ENCODE results near the gene PDIA2. TPM values are rescaled to one million over a fixed set of nuclear protein-coding genes. Genes with fewer than 3 reads are reported as not detected.
"Not testable (repeated sequence)": the region's sequence is repeated elsewhere in the genome, so short reads cannot be mapped to it uniquely, and the experiment has no call there.

Gene PDIA2
- total RNA-seq, 1 donor from 2014 or later = not detected

GRCh38 chr16:266258-267164, 16.5 kb upstream of the PDIA2 start:
- Mint-ChIP-seq H3K27me3 (no peaks in the 10 kb centered on the region), H3K27ac (no peak overlapping the region), H3K9me3 (no peaks in the 10 kb centered on the region), H3K36me3 (ENCODE audit: low read depth) (peaks cover 28% of the 10 kb centered on the region), H3K4me1 (no peaks in the 10 kb centered on the region), H3K4me3 (no peak overlapping the region)
- intact Hi-C loops (cut with micrococcal nuclease) = no loop called here
- TF ChIP-seq CTCF (IDR thresholded peaks at IDR 0.05) = no peak
- CTCF ChIA-PET = no interaction called here
- POLR2A ChIA-PET = interaction anchor here (0.7 kb wide), 1 partner anchor 166 kb away, joined by 3 read pairs; no protein-coding TSS in a partner anchor
- ATAC-seq (ENCODE audit: low read depth) (no peak), DNase-seq (no peak)

DNA sequence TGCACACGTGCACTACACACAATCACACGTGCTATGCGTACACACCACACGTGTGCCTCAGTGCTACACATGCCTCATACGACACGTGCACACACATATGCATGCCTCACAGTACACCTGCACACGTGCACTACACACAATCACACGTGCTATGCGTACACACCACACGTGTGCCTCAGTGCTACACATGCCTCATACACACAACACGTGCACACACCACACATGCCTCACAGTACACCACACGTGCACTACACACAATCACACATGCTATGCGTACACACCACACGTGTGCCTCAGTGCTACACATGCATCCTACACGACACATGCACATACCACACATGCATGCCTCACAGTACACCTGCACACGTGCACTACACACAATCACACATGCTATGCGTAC, 15.4 kb upstream of the PDIA2 start:
- intact Hi-C loops (cut with micrococcal nuclease); POLR2A ChIA-PET; H3K9me3 Mint-ChIP-seq; DNase-seq; H3K4me1 Mint-ChIP-seq; CTCF ChIA-PET; ATAC-seq (ENCODE audit: low read depth); H3K4me3 Mint-ChIP-seq; H3K27me3 Mint-ChIP-seq; H3K27ac Mint-ChIP-seq: not testable (repeated sequence)
- peaks cover 18% of the 10 kb centered on the region for H3K36me3 Mint-ChIP-seq (ENCODE audit: low read depth)

- Mint-ChIP-seq H3K36me3 (ENCODE audit: low read depth) (peaks cover 15% of the 10 kb centered on the region), H3K9me3 (no peaks in the 10 kb centered on the region), H3K27me3 (no peaks in the 10 kb centered on the region), H3K4me1 (no peaks in the 10 kb centered on the region), H3K27ac (no peak overlapping the region), H3K4me3 (no peak overlapping the region)
- POLR2A ChIA-PET = no interaction called here
- CTCF ChIA-PET = no interaction called here
- no peak for TF ChIP-seq CTCF (IDR thresholded peaks at IDR 0.05)
- intact Hi-C loops (cut with micrococcal nuclease) = no loop called here
- ATAC-seq (ENCODE audit: low read depth) (no peak), DNase-seq (no peak)
Observed at GRCh38 chr16:268141-269053, 14.6 kb upstream of the PDIA2 start.

GRCh38 chr16:269061-269796, 13.7 kb upstream of the PDIA2 start:
- ATAC-seq (ENCODE audit: low read depth) (no peak), DNase-seq (no peak)
- intact Hi-C loops (cut with micrococcal nuclease) = no loop called here
- TF ChIP-seq CTCF (IDR thresholded peaks at IDR 0.05) = no peak
- Mint-ChIP-seq H3K27me3 (peaks cover 1% of the 10 kb centered on the region), H3K36me3 (ENCODE audit: low read depth) (peaks cover 10% of the 10 kb centered on the region), H3K4me1 (no peaks in the 10 kb centered on the region), H3K4me3 (no peak overlapping the region), H3K9me3 (no peaks in the 10 kb centered on the region), H3K27ac (no peak overlapping the region)
- POLR2A ChIA-PET = no interaction called here
- CTCF ChIA-PET = no interaction called here

DNA sequence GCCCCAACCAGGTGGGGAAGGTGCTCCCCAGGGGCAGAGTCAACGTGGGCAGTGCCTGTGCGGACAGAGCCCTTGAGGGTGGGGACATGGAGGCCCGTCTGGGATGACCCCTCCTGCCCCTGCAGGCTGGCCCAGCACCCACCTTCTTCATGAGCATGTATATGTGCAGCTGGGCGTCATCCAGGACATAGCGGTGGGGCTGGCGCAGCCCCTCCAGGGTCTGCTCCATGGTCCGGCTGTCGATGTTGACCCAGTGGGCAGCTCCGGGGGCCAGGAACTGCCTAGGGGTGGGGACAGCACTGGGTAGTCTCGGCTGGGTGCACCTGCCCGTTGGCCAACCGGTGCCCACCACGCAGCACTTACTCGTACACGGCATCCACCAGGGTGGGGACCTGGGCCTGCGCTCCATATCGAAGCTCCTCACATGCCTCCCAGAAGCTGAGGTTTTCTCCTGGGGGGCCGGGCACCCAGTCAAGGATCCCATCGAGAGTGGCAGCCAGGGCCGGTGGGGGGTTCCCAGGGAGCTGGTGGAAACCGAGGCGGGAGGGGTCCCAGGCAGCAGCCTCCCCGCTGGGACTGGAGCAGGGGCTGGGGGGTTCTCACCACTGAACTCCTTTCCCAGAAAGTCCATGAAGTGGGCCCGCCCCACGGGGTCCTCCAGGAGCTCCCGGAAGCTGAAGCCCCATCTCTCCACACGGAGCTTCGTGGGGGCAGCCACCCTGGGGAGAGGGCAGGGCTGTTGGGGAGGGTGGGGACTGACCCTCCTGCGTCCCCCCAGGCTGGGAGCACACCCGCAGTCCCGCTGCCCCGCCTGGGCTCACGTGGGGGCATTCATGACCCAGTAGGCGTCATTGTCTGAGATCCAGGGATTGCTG, 12.3 kb upstream of the PDIA2 start:
- H3K4me3 Mint-ChIP-seq = no peak overlapping the region
- H3K27ac Mint-ChIP-seq = no peak overlapping the region
- ChIA-PET POLR2A (no interaction called here), CTCF (no interaction called here)
- peaks cover 2% of the 10 kb centered on the region for H3K4me1 Mint-ChIP-seq
- ATAC-seq (ENCODE audit: low read depth) (no peak), DNase-seq (no peak)
- TF ChIP-seq CTCF (IDR thresholded peaks at IDR 0.05) = no peak
- H3K27me3 Mint-ChIP-seq = peaks cover 3% of the 10 kb centered on the region
- intact Hi-C loops (cut with micrococcal nuclease) = no loop called here
- H3K9me3 Mint-ChIP-seq = no peaks in the 10 kb centered on the region
- H3K36me3 Mint-ChIP-seq (ENCODE audit: low read depth) = peaks cover 4% of the 10 kb centered on the region

Data from activated B cell treated with CpG ODN at 0.5 μM for 24 hours (primary cell).